ENCODE data around the gene IL22RA1. TPM values are rescaled to one million over a fixed set of nuclear protein-coding genes. Genes with fewer than 3 reads are reported as not detected.
A peak's percentile ranks its signal among the peaks of the same experiment; 100 is the strongest.

IL22RA1 gene
- 1 to 10 TPM in 1 of 4 donors, under 1 TPM in 3; 0.12 to 1.2 (median 0.39) TPM for total RNA-seq

- DNase-seq (ENCODE audit: low spot score) (no peak), ATAC-seq (ENCODE audit: low FRiP score) (peak; percentile 53)
- no peak for TF ChIP-seq CTCF (IDR thresholded peaks at IDR 0.05)
These were observed at the start of gene IL22RA1 for GRCh38 chr1:24142546-24143534. TSS of gene IL22RA1 (minus strand) at chr1:24143140. CDS start at chr1:24143082, 58 bp downstream.

- no peak for TF ChIP-seq CTCF (IDR thresholded peaks at IDR 0.05)
- DNase-seq (ENCODE audit: low spot score): no peak
- ATAC-seq (ENCODE audit: low FRiP score): peak; percentile 64
These were observed 48.9 kb upstream of the IL22RA1 start for GRCh38 chr1:24191860-24192259.

GRCh38 chr1:24190983-24191461 lies 48.1 kb upstream of the IL22RA1 start:
- no peak for ATAC-seq (ENCODE audit: low FRiP score)
- DNase-seq (ENCODE audit: low spot score): no peak
- no peak for TF ChIP-seq CTCF (IDR thresholded peaks at IDR 0.05)

GRCh38 chr1:24189528-24189927 lies 46.6 kb upstream of the IL22RA1 start:
- no peak for TF ChIP-seq CTCF (IDR thresholded peaks at IDR 0.05)
- ATAC-seq (ENCODE audit: low FRiP score) (no peak), DNase-seq (ENCODE audit: low spot score) (no peak)

GRCh38 chr1:24186993-24187790 lies 44.3 kb upstream of the IL22RA1 start, which contains the start of gene IFNLR1:
TSS of gene IFNLR1 (minus strand) at chr1:24187289. CDS start at chr1:24187248, 41 bp downstream.
- ATAC-seq (ENCODE audit: low FRiP score) (peak; percentile 63), DNase-seq (ENCODE audit: low spot score) (no peak)
- no peak for TF ChIP-seq CTCF (IDR thresholded peaks at IDR 0.05)

GRCh38 chr1:24186711-24186992 lies 43.7 kb upstream of the IL22RA1 start:
- DNase-seq (ENCODE audit: low spot score) (no peak), ATAC-seq (ENCODE audit: low FRiP score) (peak; percentile 5)
- TF ChIP-seq CTCF (IDR thresholded peaks at IDR 0.05): no peak

Measured in omental fat pad (tissue), 4 donors.